Measurements from ENCODE around the gene ANKRD17.

- TF ChIP-seq GATA3 (IDR thresholded peaks at IDR 0.05; ENCODE audit: low read depth, low read length) (no peak), GATA2 (IDR thresholded peaks at IDR 0.05; ENCODE audit: low read depth, low read length) (no peak)
Observed at GRCh38 chr4:73066445-73066844, 192.2 kb downstream of the ANKRD17 start.

Data from SH-SY5Y (cell line).